Ishikawa (cell line): ENCODE results near the gene MYMX.

ENCODE experiments used
- CEBPB ChIP-seq: IDR thresholded peaks from 2 replicates; pipeline ENCODE4 v1.6.1; 2012
- CREB1 ChIP-seq: IDR thresholded peaks from 2 replicates; pipeline ENCODE4 v1.6.1; 2012; ENCODE audit warnings: low read depth
- EP300 ChIP-seq: IDR thresholded peaks from 2 replicates; pipeline ENCODE4 v1.6.1; 2012; ENCODE audit warnings: borderline replicate concordance
- FOXM1 ChIP-seq: IDR thresholded peaks from 2 replicates; pipeline ENCODE4 v1.6.1; 2012; ENCODE audit warnings: low read depth, borderline replicate concordance
- NFIC ChIP-seq: IDR thresholded peaks from 2 replicates; pipeline ENCODE4 v1.6.1; 2012
- RAD21 ChIP-seq: IDR thresholded peaks from 2 replicates; pipeline ENCODE4 v1.6.1; 2012; ENCODE audit warnings: low read depth
- TAF1 ChIP-seq: IDR thresholded peaks from 2 replicates; pipeline ENCODE4 v1.6.1; 2012; ENCODE audit warnings: low read depth, mild to moderate bottlenecking
- TCF12 ChIP-seq: IDR thresholded peaks from 2 replicates; pipeline ENCODE4 v1.6.1; 2012; ENCODE audit warnings: low read depth
- TEAD4 ChIP-seq: IDR thresholded peaks from 2 replicates; pipeline ENCODE4 v1.6.1; 2012
- YY1 ChIP-seq: IDR thresholded peaks from 2 replicates; pipeline ENCODE4 v1.6.1; 2012; ENCODE audit warnings: low read depth
- TF ChIP-seq, protein P1 (sequence below): IDR thresholded peaks from 2 replicates; pipeline ENCODE4 v1.6.1; 2012; ENCODE audit warnings: low read depth, mild to moderate bottlenecking
- TF ChIP-seq, protein P2 (sequence below): IDR thresholded peaks from 2 replicates; pipeline ENCODE4 v1.6.1; 2012
- TF ChIP-seq, protein P3 (sequence below): IDR thresholded peaks from 2 replicates; pipeline ENCODE4 v1.6.1; 2012

DNA sequence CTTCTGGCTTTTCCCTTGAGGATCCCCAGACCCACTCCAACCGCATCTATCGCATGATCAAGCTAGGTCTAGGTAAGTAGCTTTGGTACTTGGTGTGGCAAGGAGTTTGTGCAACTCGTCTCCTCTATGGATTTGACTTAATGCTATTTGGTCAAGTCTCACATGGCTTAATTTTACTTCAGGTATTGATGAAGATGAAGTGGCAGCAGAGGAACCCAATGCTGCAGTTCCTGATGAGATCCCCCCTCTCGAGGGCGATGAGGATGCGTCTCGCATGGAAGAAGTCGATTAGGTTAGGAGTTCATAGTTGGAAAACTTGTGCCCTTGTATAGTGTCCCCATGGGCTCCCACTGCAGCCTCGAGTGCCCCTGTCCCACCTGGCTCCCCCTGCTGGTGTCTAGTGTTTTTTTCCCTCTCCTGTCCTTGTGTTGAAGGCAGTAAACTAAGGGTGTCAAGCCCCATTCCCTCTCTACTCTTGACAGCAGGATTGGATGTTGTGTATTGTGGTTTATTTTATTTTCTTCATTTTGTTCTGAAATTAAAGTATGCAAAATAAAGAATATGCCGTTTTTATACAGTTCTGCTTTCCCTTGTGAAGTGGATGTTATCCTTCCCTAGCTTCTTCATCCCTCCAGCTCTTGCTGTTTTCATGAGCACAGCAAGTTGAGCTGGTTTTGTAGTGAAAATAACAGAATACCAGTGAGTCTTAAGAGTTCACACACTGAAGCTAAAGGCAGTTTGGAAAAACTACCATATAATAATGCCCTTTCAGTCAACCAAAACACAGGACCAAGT lies 36.8 kb downstream of the MYMX start:
- TF ChIP-seq, protein P1, sequence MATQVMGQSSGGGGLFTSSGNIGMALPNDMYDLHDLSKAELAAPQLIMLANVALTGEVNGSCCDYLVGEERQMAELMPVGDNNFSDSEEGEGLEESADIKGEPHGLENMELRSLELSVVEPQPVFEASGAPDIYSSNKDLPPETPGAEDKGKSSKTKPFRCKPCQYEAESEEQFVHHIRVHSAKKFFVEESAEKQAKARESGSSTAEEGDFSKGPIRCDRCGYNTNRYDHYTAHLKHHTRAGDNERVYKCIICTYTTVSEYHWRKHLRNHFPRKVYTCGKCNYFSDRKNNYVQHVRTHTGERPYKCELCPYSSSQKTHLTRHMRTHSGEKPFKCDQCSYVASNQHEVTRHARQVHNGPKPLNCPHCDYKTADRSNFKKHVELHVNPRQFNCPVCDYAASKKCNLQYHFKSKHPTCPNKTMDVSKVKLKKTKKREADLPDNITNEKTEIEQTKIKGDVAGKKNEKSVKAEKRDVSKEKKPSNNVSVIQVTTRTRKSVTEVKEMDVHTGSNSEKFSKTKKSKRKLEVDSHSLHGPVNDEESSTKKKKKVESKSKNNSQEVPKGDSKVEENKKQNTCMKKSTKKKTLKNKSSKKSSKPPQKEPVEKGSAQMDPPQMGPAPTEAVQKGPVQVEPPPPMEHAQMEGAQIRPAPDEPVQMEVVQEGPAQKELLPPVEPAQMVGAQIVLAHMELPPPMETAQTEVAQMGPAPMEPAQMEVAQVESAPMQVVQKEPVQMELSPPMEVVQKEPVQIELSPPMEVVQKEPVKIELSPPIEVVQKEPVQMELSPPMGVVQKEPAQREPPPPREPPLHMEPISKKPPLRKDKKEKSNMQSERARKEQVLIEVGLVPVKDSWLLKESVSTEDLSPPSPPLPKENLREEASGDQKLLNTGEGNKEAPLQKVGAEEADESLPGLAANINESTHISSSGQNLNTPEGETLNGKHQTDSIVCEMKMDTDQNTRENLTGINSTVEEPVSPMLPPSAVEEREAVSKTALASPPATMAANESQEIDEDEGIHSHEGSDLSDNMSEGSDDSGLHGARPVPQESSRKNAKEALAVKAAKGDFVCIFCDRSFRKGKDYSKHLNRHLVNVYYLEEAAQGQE, result no peak
- TF ChIP-seq TCF12, result no peak
- no peak for TF ChIP-seq CREB1
- no peak for TF ChIP-seq CEBPB
- no peak for TF ChIP-seq EP300
- TF ChIP-seq, protein P2, sequence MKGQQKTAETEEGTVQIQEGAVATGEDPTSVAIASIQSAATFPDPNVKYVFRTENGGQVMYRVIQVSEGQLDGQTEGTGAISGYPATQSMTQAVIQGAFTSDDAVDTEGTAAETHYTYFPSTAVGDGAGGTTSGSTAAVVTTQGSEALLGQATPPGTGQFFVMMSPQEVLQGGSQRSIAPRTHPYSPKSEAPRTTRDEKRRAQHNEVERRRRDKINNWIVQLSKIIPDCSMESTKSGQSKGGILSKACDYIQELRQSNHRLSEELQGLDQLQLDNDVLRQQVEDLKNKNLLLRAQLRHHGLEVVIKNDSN, result no peak
- TF ChIP-seq NFIC, result no peak
- no peak for TF ChIP-seq RAD21
- no peak for TF ChIP-seq YY1
- TF ChIP-seq, protein P3, sequence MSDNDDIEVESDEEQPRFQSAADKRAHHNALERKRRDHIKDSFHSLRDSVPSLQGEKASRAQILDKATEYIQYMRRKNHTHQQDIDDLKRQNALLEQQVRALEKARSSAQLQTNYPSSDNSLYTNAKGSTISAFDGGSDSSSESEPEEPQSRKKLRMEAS, result no peak
- TF ChIP-seq FOXM1, result no peak
- TF ChIP-seq TAF1, result no peak
- no peak for TF ChIP-seq TEAD4
